Ishikawa (cell line): ENCODE measurements around the gene ADCY9.

Source experiments
- CEBPB ChIP-seq: IDR thresholded peaks from 2 replicates; pipeline ENCODE4 v1.6.1; 2012
- CREB1 ChIP-seq: IDR thresholded peaks from 2 replicates; pipeline ENCODE4 v1.6.1; 2012; ENCODE audit warnings: low read depth
- EGR1 ChIP-seq: IDR thresholded peaks from 2 replicates; pipeline ENCODE4 v1.6.1; 2012
- EP300 ChIP-seq: IDR thresholded peaks from 2 replicates; pipeline ENCODE4 v1.6.1; 2012; ENCODE audit warnings: borderline replicate concordance
- FOXM1 ChIP-seq: IDR thresholded peaks from 2 replicates; pipeline ENCODE4 v1.6.1; 2012; ENCODE audit warnings: low read depth, borderline replicate concordance
- NFIC ChIP-seq: IDR thresholded peaks from 2 replicates; pipeline ENCODE4 v1.6.1; 2012
- RAD21 ChIP-seq: IDR thresholded peaks from 2 replicates; pipeline ENCODE4 v1.6.1; 2012; ENCODE audit warnings: low read depth
- REST ChIP-seq: IDR thresholded peaks from 2 replicates; pipeline ENCODE4 v1.6.1; 2012; ENCODE audit warnings: low read depth, mild to moderate bottlenecking
- TAF1 ChIP-seq: IDR thresholded peaks from 2 replicates; pipeline ENCODE4 v1.6.1; 2012; ENCODE audit warnings: low read depth, mild to moderate bottlenecking
- TCF12 ChIP-seq: IDR thresholded peaks from 2 replicates; pipeline ENCODE4 v1.6.1; 2012; ENCODE audit warnings: low read depth
- TEAD4 ChIP-seq: IDR thresholded peaks from 2 replicates; pipeline ENCODE4 v1.6.1; 2012
- USF1 ChIP-seq: IDR thresholded peaks from 2 replicates; pipeline ENCODE4 v1.6.1; 2012
- YY1 ChIP-seq: IDR thresholded peaks from 2 replicates; pipeline ENCODE4 v1.6.1; 2012; ENCODE audit warnings: low read depth
- ZBTB7A ChIP-seq: IDR thresholded peaks from 2 replicates; pipeline ENCODE4 v1.6.1; 2012; ENCODE audit warnings: low read depth
- TF ChIP-seq, protein P1 (sequence below): IDR thresholded peaks from 2 replicates; pipeline ENCODE4 v1.6.1; 2012

The ADCY9 gene

DNA sequence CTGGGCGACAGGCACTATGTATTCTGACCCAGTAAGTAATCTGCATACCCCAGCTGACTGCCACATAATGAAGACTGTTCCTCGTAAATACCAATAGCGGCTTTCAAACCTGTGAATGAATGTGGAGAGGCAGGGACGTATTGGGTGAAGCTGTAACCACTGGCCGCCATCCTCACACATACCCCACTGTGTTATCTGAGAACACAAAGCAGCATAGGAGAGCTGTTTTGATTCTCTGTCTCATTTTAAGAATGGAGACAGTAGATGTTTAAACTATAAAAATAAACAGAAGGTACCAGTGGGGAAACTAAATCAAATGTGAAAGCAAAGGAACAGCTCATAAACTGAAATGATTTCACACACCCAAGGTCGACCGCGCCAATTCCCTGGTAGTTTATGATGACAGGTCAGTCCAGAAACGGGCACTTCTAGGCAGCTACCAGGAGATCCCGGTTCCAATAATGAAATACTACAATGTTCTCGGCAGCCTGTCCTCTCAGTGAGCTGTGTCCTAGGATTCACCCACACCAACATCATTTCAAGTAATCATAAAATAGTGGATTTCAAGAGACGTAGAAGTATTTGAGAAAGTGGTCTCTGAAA lies 109.7 kb downstream of the ADCY9 start:
- TF ChIP-seq CEBPB = no peak
- no peak for TF ChIP-seq ZBTB7A
- TF ChIP-seq EGR1 = no peak
- TF ChIP-seq REST = no peak
- TF ChIP-seq EP300 = no peak
- TF ChIP-seq TCF12 = no peak
- TF ChIP-seq USF1 = no peak
- no peak for TF ChIP-seq TEAD4
- TF ChIP-seq CREB1 = no peak
- no peak for TF ChIP-seq NFIC
- TF ChIP-seq TAF1 = no peak

DNA sequence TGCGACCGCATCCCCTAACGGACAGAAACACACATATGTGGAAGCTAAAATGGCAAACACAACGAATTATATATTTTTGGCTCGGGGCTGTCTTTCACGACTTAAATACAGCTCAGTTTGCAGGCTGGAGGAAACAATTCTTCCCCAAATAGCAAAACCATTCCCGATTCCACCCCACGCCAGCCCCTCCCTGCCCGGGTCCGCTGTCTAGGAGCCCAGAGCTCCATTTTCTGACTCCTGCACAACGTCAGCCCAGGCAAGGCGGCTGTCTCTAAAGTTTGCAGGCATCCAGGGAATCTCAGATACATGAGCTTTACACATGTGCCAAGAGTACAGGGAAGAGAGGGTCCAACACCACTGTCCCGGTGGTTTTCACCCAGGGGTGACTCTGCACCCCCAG lies 110.5 kb downstream of the ADCY9 start:
- TF ChIP-seq, protein P1, sequence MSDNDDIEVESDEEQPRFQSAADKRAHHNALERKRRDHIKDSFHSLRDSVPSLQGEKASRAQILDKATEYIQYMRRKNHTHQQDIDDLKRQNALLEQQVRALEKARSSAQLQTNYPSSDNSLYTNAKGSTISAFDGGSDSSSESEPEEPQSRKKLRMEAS = no peak
- TF ChIP-seq TEAD4 (no peak), CEBPB (no peak), USF1 (no peak), ZBTB7A (no peak), CREB1 (no peak), FOXM1 (no peak), EP300 (no peak), RAD21 (no peak), NFIC (no peak)

GRCh38 chr16:4005281-4005680 lies 111.0 kb downstream of the ADCY9 start:
- TF ChIP-seq FOXM1 (no peak), ZBTB7A (no peak), RAD21 (no peak), TEAD4 (no peak), EGR1 (no peak), TAF1 (no peak), EP300 (no peak), TCF12 (no peak), NFIC (no peak), USF1 (no peak), YY1 (no peak), CREB1 (no peak), CEBPB (no peak), REST (no peak)
- TF ChIP-seq, protein P1 = no peak

DNA sequence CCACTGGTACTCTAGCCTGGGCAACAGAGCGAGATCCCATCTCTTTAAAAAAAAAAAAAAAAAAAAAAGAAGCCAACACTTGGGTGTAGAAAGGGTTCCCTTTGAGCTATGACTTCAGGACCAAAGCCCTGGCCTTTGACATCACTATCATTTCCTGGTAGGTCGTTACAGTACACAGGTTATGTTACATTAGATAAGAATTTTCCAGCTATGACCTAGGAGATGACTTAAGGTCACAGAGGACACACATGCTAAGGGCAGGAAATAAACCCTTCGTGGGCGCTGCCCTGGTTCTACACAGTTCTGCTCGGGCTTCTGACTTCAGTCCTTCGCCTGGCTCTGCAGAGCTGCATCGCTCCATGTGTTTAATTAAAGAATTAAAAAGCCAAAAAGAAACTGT lies 112.0 kb downstream of the ADCY9 start:
- TF ChIP-seq CREB1 (no peak), TAF1 (no peak), ZBTB7A (no peak), TCF12 (no peak), TEAD4 (no peak), REST (no peak), RAD21 (no peak), EGR1 (no peak), CEBPB (no peak), FOXM1 (no peak), USF1 (no peak), YY1 (no peak), NFIC (no peak), EP300 (no peak)
- TF ChIP-seq, protein P1 = no peak
